ENCODE data around the gene RAPGEF2.

RAPGEF2 gene

GRCh38 chr4:159127745-159128518 lies 25.1 kb downstream of the RAPGEF2 start:
- no peak overlapping the region for H3K4me3 ChIP-seq (ENCODE audit: low read depth, low read length)
- no peak for DNase-seq (ENCODE audit: low read depth)

- H3K4me3 ChIP-seq (ENCODE audit: low read depth, low read length) = no peak overlapping the region
- no peak for DNase-seq (ENCODE audit: low read depth)
Measured at GRCh38 chr4:159129814-159130550, 27.1 kb downstream of the RAPGEF2 start.

GRCh38 chr4:159131564-159131963 lies 28.7 kb downstream of the RAPGEF2 start:
- no peak overlapping the region for H3K4me3 ChIP-seq (ENCODE audit: low read depth, low read length)

GRCh38 chr4:159134429-159134828 lies 31.6 kb downstream of the RAPGEF2 start:
- DNase-seq (ENCODE audit: low read depth) = no peak

More at GRCh38 chr4:159131564-159131963, 28.7 kb downstream of the RAPGEF2 start:
- no peak for DNase-seq (ENCODE audit: low read depth)

GRCh38 chr4:159137176-159137575 lies 34.3 kb downstream of the RAPGEF2 start:
- H3K4me3 ChIP-seq (ENCODE audit: low read depth, low read length) = no peak overlapping the region

More at GRCh38 chr4:159134429-159134828, 31.6 kb downstream of the RAPGEF2 start:
- no peak overlapping the region for H3K4me3 ChIP-seq (ENCODE audit: low read depth, low read length)

GRCh38 chr4:159138436-159138835 lies 35.6 kb downstream of the RAPGEF2 start:
- DNase-seq (ENCODE audit: low read depth) = no peak
- no peak overlapping the region for H3K4me3 ChIP-seq (ENCODE audit: low read depth, low read length)

More at GRCh38 chr4:159137176-159137575, 34.3 kb downstream of the RAPGEF2 start:
- no peak for DNase-seq (ENCODE audit: low read depth)

GRCh38 chr4:159141193-159141592 lies 38.3 kb downstream of the RAPGEF2 start:
- DNase-seq (ENCODE audit: low read depth) = peak; percentile 9
- H3K4me3 ChIP-seq (ENCODE audit: low read depth, low read length) = no peak overlapping the region

- H3K4me3 ChIP-seq (ENCODE audit: low read depth, low read length) = no peak overlapping the region
- peak; percentile 16 for DNase-seq (ENCODE audit: low read depth)
Measured at GRCh38 chr4:159142241-159142640, 39.4 kb downstream of the RAPGEF2 start.

- no peak for DNase-seq (ENCODE audit: low read depth)
- H3K4me3 ChIP-seq (ENCODE audit: low read depth, low read length) = no peak overlapping the region
Measured at GRCh38 chr4:159142681-159143384, 40.0 kb downstream of the RAPGEF2 start.

GRCh38 chr4:159143687-159144086 lies 40.8 kb downstream of the RAPGEF2 start:
- no peak for DNase-seq (ENCODE audit: low read depth)
- H3K4me3 ChIP-seq (ENCODE audit: low read depth, low read length) = no peak overlapping the region

GRCh38 chr4:159144112-159144694 lies 41.3 kb downstream of the RAPGEF2 start:
- no peak overlapping the region for H3K4me3 ChIP-seq (ENCODE audit: low read depth, low read length)
- DNase-seq (ENCODE audit: low read depth) = no peak

GRCh38 chr4:159145318-159145991 lies 42.6 kb downstream of the RAPGEF2 start:
- DNase-seq (ENCODE audit: low read depth) = no peak
- no peak overlapping the region for H3K4me3 ChIP-seq (ENCODE audit: low read depth, low read length)

GRCh38 chr4:159145992-159146330 lies 43.1 kb downstream of the RAPGEF2 start:
- no peak overlapping the region for H3K4me3 ChIP-seq (ENCODE audit: low read depth, low read length)
- DNase-seq (ENCODE audit: low read depth) = no peak

- DNase-seq (ENCODE audit: low read depth) = no peak
- no peak overlapping the region for H3K4me3 ChIP-seq (ENCODE audit: low read depth, low read length)
Measured at GRCh38 chr4:159146488-159146887, 43.6 kb downstream of the RAPGEF2 start.

- H3K4me3 ChIP-seq (ENCODE audit: low read depth, low read length) = no peak overlapping the region
- DNase-seq (ENCODE audit: low read depth) = no peak
Measured at GRCh38 chr4:159148441-159148840, 45.6 kb downstream of the RAPGEF2 start.

- no peak overlapping the region for H3K4me3 ChIP-seq (ENCODE audit: low read depth, low read length)
- no peak for DNase-seq (ENCODE audit: low read depth)
Measured at GRCh38 chr4:159149666-159150065, 46.8 kb downstream of the RAPGEF2 start.

- DNase-seq (ENCODE audit: low read depth) = no peak
- no peak overlapping the region for H3K4me3 ChIP-seq (ENCODE audit: low read depth, low read length)
Measured at GRCh38 chr4:159150396-159150795, 47.5 kb downstream of the RAPGEF2 start.

- H3K4me3 ChIP-seq (ENCODE audit: low read depth, low read length) = no peak overlapping the region
- no peak for DNase-seq (ENCODE audit: low read depth)
Measured at GRCh38 chr4:159150821-159151390, 48.0 kb downstream of the RAPGEF2 start.

- no peak for DNase-seq (ENCODE audit: low read depth)
- no peak overlapping the region for H3K4me3 ChIP-seq (ENCODE audit: low read depth, low read length)
Measured at GRCh38 chr4:159151689-159152088, 48.8 kb downstream of the RAPGEF2 start.

Measured in skeletal muscle cell (primary cell).